Measurements from ENCODE around the gene SLITRK3.

DNA sequence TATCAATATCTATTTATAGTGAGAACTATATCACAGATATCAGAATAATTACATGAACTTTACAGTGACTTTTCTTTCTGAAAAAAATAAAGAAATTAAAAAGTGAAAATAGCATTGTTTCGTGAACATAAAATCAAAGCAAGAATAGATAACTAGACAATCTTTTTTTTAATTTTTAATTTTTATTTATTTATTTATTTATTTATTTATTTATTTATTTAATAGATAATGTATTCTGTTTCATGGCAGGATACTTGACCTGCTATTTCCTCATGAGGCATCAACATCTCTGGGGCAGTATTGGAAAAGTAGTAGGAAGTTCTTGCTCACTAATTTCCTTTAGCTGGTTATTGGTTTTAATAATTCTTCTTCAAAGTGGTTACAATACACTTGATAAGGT, 33.3 kb downstream of the SLITRK3 start:
- TF ChIP-seq, protein P1, sequence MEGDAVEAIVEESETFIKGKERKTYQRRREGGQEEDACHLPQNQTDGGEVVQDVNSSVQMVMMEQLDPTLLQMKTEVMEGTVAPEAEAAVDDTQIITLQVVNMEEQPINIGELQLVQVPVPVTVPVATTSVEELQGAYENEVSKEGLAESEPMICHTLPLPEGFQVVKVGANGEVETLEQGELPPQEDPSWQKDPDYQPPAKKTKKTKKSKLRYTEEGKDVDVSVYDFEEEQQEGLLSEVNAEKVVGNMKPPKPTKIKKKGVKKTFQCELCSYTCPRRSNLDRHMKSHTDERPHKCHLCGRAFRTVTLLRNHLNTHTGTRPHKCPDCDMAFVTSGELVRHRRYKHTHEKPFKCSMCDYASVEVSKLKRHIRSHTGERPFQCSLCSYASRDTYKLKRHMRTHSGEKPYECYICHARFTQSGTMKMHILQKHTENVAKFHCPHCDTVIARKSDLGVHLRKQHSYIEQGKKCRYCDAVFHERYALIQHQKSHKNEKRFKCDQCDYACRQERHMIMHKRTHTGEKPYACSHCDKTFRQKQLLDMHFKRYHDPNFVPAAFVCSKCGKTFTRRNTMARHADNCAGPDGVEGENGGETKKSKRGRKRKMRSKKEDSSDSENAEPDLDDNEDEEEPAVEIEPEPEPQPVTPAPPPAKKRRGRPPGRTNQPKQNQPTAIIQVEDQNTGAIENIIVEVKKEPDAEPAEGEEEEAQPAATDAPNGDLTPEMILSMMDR (IDR thresholded peaks at IDR 0.05; ENCODE audit: low read length), result no peak
- TF ChIP-seq EZH2 (optimal IDR thresholded peaks at IDR 0.05; ENCODE audit: low read depth, low read length), result no peak
